Stimulated activated CD4-positive, alpha-beta T cell treated with anti-CD3 and anti-CD28 coated beads, Interleukin-4, amount 100 ng/mL, for 24 hours (primary cell): Measurements from ENCODE around the gene ESRP2.

Source experiments
- DNase-seq: peaks from one replicate; pipeline ENCODE4 v3.0.0-alpha.2; 2020

The ESRP2 gene

GRCh38 chr16:68214726-68215125, 21.2 kb downstream of the ESRP2 start:
- DNase-seq, result no peak

- DNase-seq, result no peak
Observed at GRCh38 chr16:68206245-68206644, 29.7 kb downstream of the ESRP2 start.

- DNase-seq, result no peak
Observed at GRCh38 chr16:68202091-68202519, 33.8 kb downstream of the ESRP2 start.

- no peak for DNase-seq
Observed at GRCh38 chr16:68200088-68200783, 35.7 kb downstream of the ESRP2 start.

- no peak for DNase-seq
Observed at GRCh38 chr16:68197250-68197649, 38.7 kb downstream of the ESRP2 start.

- DNase-seq, result no peak
Observed at GRCh38 chr16:68194251-68194650, 41.7 kb downstream of the ESRP2 start.

- no peak for DNase-seq
Observed at GRCh38 chr16:68190736-68191510, 45.0 kb downstream of the ESRP2 start.

GRCh38 chr16:68190081-68190480, 45.8 kb downstream of the ESRP2 start:
- DNase-seq, result no peak

GRCh38 chr16:68188170-68188569, 47.8 kb downstream of the ESRP2 start:
- no peak for DNase-seq

- DNase-seq, result no peak
Observed at GRCh38 chr16:68187505-68187904, 48.4 kb downstream of the ESRP2 start.

- DNase-seq, result no peak
Observed at GRCh38 chr16:68186877-68187276, 49.0 kb downstream of the ESRP2 start.

GRCh38 chr16:68183046-68183445, 52.9 kb downstream of the ESRP2 start:
- DNase-seq, result no peak

GRCh38 chr16:68179855-68180254, 56.1 kb downstream of the ESRP2 start:
- DNase-seq, result no peak

- DNase-seq, result no peak
Observed at GRCh38 chr16:68179196-68179795, 56.6 kb downstream of the ESRP2 start.
